ENCODE results near the gene BCAR1.

Gene BCAR1

GRCh38 chr16:75204410-75204758 is 47.0 kb downstream of the BCAR1 start:
- H3K4me3 ChIP-seq (ENCODE audit: low read depth, low read length): no peak overlapping the region
- H3K4me1 ChIP-seq: no peaks in the 10 kb centered on the region
- no peaks in the 10 kb centered on the region for H3K27me3 ChIP-seq
- no peak for DNase-seq
- no peaks in the 10 kb centered on the region for H3K9me3 ChIP-seq
- TF ChIP-seq CTCF (IDR thresholded peaks at IDR 0.05; ENCODE audit: low read depth, low read length): no peak
- no peaks in the 10 kb centered on the region for H3K36me3 ChIP-seq

DNA sequence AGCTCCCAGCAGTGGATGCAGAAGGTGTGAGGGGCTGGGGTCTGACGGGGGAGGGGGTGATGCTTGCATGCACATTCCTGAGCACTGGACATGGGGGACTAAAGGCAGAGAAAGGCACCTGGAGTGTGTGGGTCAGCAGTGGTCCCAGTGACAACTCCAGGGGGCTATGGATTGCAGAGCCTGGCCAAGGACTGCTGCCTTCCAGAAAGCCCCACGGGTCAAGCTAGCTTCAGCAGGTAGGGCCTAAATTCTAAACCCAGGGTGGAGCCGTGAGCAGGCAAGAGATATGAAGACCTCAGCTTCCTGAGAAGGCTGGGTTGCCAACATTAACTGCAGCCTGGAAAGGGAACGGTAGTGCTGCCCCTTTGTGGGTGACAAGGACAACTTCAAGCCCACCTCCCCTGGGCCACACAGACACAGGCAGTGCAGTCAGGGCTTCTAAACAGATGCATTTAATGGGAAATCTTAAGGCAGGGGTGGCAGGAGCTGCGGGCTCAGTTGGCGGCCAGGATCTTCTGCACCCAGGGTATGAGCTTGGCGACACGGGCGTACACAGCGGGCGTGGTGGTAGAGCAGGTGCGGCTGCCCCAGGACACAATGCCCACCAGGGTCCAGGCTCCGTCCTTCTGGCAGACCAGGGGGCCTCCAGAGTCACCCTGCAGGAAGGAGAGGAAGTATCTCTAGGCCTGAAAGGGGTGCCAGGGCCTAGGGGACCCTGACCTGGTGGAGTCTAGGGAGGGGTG is 47.6 kb downstream of the BCAR1 start:
- no peaks in the 10 kb centered on the region for H3K27me3 ChIP-seq
- no peaks in the 10 kb centered on the region for H3K4me1 ChIP-seq
- no peak for TF ChIP-seq CTCF (IDR thresholded peaks at IDR 0.05; ENCODE audit: low read depth, low read length)
- H3K36me3 ChIP-seq: no peaks in the 10 kb centered on the region
- DNase-seq: no peak
- H3K4me3 ChIP-seq (ENCODE audit: low read depth, low read length): no peak overlapping the region
- no peaks in the 10 kb centered on the region for H3K9me3 ChIP-seq

- Histone ChIP-seq H3K36me3 (no peaks in the 10 kb centered on the region), H3K4me3 (ENCODE audit: low read depth, low read length) (no peak overlapping the region), H3K27me3 (no peaks in the 10 kb centered on the region), H3K9me3 (no peaks in the 10 kb centered on the region), H3K4me1 (no peaks in the 10 kb centered on the region)
- TF ChIP-seq CTCF (IDR thresholded peaks at IDR 0.05; ENCODE audit: low read depth, low read length): no peak
- no peak for DNase-seq
These were observed 48.3 kb downstream of the BCAR1 start for GRCh38 chr16:75203096-75203495.

- Histone ChIP-seq H3K4me3 (ENCODE audit: low read depth, low read length) (no peak overlapping the region), H3K4me1 (no peaks in the 10 kb centered on the region), H3K9me3 (no peaks in the 10 kb centered on the region), H3K36me3 (no peaks in the 10 kb centered on the region), H3K27me3 (no peaks in the 10 kb centered on the region)
- no peak for DNase-seq
- TF ChIP-seq CTCF (IDR thresholded peaks at IDR 0.05; ENCODE audit: low read depth, low read length): no peak
These were observed 49.3 kb downstream of the BCAR1 start for GRCh38 chr16:75202069-75202590.

- no peaks in the 10 kb centered on the region for H3K4me1 ChIP-seq
- peak; percentile 56 for DNase-seq
- peak overlapping the region; percentile 57 for H3K4me3 ChIP-seq (ENCODE audit: low read depth, low read length)
- TF ChIP-seq CTCF (IDR thresholded peaks at IDR 0.05; ENCODE audit: low read depth, low read length): no peak
- no peaks in the 10 kb centered on the region for H3K27me3 ChIP-seq
- H3K9me3 ChIP-seq: no peaks in the 10 kb centered on the region
- H3K36me3 ChIP-seq: no peaks in the 10 kb centered on the region
These were observed 53.3 kb downstream of the BCAR1 start for GRCh38 chr16:75198135-75198600.

GRCh38 chr16:75197522-75198134 is 53.8 kb downstream of the BCAR1 start:
- Histone ChIP-seq H3K4me1 (no peaks in the 10 kb centered on the region), H3K9me3 (no peaks in the 10 kb centered on the region), H3K27me3 (no peaks in the 10 kb centered on the region), H3K36me3 (no peaks in the 10 kb centered on the region), H3K4me3 (ENCODE audit: low read depth, low read length) (peak overlapping the region; percentile 57)
- no peak for TF ChIP-seq CTCF (IDR thresholded peaks at IDR 0.05; ENCODE audit: low read depth, low read length)
- no peak for DNase-seq
